Activated CD4-positive, alpha-beta memory T cell treated with anti-CD3 and anti-CD28 coated beads for 36 hours (primary cell): ENCODE data around the gene CFAP97D2. TPM values are rescaled to one million over a fixed set of nuclear protein-coding genes. Genes with fewer than 3 reads are reported as not detected.
A peak's percentile ranks its signal among the peaks of the same experiment; 100 is the strongest.
"Not testable (repeated sequence)": the region's sequence is repeated elsewhere in the genome, so short reads cannot be mapped to it uniquely, and the experiment has no call there.

Experiments
- CTCF ChIA-PET: fragments of 350-600 bp; sonication (Branson Sonifier 250); formaldehyde crosslinking; loops from one replicate; lab custom pipeline; 2021; ENCODE audit warnings: antibody characterized with exemption, inconsistent platforms; lab: Charles Lee
- POLR2A ChIA-PET: fragments of 350-600 bp; sonication (Branson Sonifier 250); formaldehyde crosslinking; loops from one replicate; lab custom pipeline; 2021; ENCODE audit warnings: antibody characterized with exemption; lab: Charles Lee
- DNase-seq: peaks from one replicate; pipeline ENCODE4 v3.0.0-alpha.2; 2020
- H3K27ac Mint-ChIP-seq: one replicate; pipeline ENCODE4 v1.8.0; 2021; ENCODE audit warnings: mixed read lengths
- H3K27me3 Mint-ChIP-seq: one replicate; pipeline ENCODE4 v1.8.0; 2021; ENCODE audit warnings: mixed read lengths
- H3K36me3 Mint-ChIP-seq: one replicate; pipeline ENCODE4 v1.8.0; 2021; ENCODE audit warnings: mixed read lengths
- H3K4me1 Mint-ChIP-seq: one replicate; pipeline ENCODE4 v1.8.0; 2021; ENCODE audit warnings: low read depth, mixed read lengths
- H3K4me3 Mint-ChIP-seq: one replicate; pipeline ENCODE4 v1.8.0; 2021; ENCODE audit warnings: mild to moderate bottlenecking, mixed read lengths
- H3K9me3 Mint-ChIP-seq: one replicate; pipeline ENCODE4 v1.8.0; 2021; ENCODE audit warnings: mixed read lengths
- intact Hi-C: fragments of 100-400 bp; cut with micrococcal nuclease; formaldehyde crosslinking; loops from one replicate; pipeline ENCODE4 v1.15.1; 2023
- total RNA-seq, 2 experiments: library from RNA; stranded (reverse); gene quantifications; one replicate each; pipeline ENCODE4 v1.2.3, GENCODE V29; 2021

Gene CFAP97D2
- total RNA-seq, 2 experiments from 2014 or later: not detected

DNA sequence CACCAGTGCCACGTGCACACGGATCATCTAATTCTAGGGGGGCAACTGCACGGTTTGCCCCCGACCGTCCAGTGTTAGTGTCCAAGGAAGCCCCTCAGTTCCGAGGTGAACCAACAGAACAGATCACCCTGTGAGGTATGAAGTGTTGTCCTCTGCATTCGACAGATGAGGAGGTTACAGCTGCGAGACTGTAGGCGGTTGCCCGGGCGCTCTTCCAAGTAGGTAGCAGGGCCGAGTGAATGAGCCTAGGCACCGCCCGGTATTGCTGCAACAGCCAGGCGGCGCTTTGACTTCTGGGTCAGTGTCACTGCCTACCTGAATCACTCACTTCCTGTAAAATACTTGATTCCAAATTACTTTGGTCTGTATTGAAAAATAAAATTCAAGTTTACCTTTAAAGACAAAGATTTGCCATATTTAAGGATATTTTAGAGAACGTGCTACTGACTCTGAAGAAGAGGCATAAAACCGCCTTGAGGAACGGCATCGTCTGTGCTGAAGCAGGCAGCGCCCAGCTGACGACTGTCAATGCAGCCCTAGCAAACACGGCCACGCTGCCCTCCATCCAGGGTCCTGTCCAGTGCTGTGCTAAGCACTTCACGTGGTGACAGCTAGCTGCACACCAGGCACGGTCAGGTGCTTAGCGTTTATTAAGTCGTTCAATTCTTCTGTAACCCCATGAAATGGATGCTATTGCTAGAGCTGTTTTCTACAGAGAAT lies 27.3 kb upstream of the CFAP97D2 start:
- ChIA-PET CTCF (interaction anchor here (0.7 to 1.6 kb wide), 3 partner anchors 9 to 12 kb away, joined by 3 read pairs; no protein-coding TSS in a partner anchor), POLR2A (interaction anchor here (0.9 kb wide), 1 partner anchor 10 kb away, joined by 3 read pairs; no protein-coding TSS in a partner anchor)
- Mint-ChIP-seq H3K9me3 (peaks cover 8% of the 10 kb centered on the region), H3K27me3 (no peaks in the 10 kb centered on the region), H3K4me1 (peaks cover 66% of the 10 kb centered on the region), H3K27ac (peak overlapping the region; percentile 87), H3K36me3 (no peaks in the 10 kb centered on the region), H3K4me3 (peak overlapping the region; percentile 64)
- intact Hi-C loops: loop anchor here (1.0 kb wide), 1 partner anchor 11 kb away; no protein-coding TSS in a partner anchor
- DNase-seq: peak; percentile 83

DNA sequence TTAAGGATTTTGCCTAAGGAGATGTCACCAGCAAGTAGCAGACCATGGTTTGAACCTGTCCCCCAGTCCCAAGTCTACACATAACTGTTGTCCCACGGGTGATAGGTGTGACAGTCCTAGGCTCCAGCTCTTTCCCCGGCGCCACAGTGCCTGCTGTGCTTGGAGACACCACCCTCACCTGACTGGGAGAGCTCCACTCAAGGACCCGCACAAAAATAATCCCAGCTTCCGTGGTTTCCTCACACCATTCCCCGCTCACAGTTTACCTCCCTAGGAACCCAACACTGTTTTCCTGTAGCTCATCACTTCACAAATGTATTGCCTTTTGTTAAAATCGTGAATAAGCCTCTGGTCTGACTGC lies 26.8 kb upstream of the CFAP97D2 start:
- Mint-ChIP-seq H3K4me1 (peaks cover 68% of the 10 kb centered on the region), H3K36me3 (no peaks in the 10 kb centered on the region), H3K27me3 (no peaks in the 10 kb centered on the region), H3K27ac (peak overlapping the region; percentile 87), H3K9me3 (peaks cover 8% of the 10 kb centered on the region), H3K4me3 (no peak overlapping the region)
- ChIA-PET CTCF (interaction anchor here (0.7 to 1.3 kb wide), 2 partner anchors 10 to 12 kb away, joined by 3 read pairs; no protein-coding TSS in a partner anchor), POLR2A (interaction anchor here (0.9 kb wide), 1 partner anchor 9 kb away, joined by 3 read pairs; no protein-coding TSS in a partner anchor)
- intact Hi-C loops: loop anchor here (1.0 kb wide), 1 partner anchor 10 kb away; no protein-coding TSS in a partner anchor
- no peak for DNase-seq

DNA sequence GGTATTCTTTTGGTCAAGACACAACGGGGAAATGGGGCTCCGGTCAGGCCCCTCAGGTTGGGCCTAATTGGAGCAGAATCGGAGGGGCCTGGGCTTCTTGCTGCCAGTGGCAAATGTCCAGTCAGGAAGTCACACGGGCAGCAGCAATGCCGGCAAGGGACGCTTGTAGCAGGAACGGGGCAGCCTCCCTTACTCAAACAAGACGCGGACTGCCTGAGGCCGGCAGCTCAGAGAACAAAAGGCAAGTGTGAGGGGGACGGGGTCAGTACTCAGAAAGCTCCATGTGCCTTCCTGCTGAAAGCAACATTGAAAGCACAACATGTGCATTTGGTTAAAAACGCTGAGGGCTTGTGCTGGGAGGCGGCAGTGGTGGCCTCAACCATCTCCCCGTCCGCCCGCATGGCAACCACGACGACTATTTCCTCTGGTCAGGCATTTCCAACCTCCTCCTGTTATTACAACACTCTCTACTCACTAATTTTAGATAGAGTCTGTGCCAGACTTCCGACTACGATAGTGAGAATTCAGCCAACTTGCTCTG lies 26.2 kb upstream of the CFAP97D2 start:
- DNase-seq: no peak
- H3K9me3 Mint-ChIP-seq: peaks cover 8% of the 10 kb centered on the region
- H3K4me1 Mint-ChIP-seq: peaks cover 72% of the 10 kb centered on the region
- no peaks in the 10 kb centered on the region for H3K36me3 Mint-ChIP-seq
- intact Hi-C loops: loop anchor here (1.0 kb wide), 1 partner anchor 9 kb away; no protein-coding TSS in a partner anchor
- H3K27ac Mint-ChIP-seq: peak overlapping the region; percentile 87
- no peak overlapping the region for H3K4me3 Mint-ChIP-seq
- CTCF ChIA-PET: no interaction called here
- no peaks in the 10 kb centered on the region for H3K27me3 Mint-ChIP-seq
- POLR2A ChIA-PET: no interaction called here

DNA sequence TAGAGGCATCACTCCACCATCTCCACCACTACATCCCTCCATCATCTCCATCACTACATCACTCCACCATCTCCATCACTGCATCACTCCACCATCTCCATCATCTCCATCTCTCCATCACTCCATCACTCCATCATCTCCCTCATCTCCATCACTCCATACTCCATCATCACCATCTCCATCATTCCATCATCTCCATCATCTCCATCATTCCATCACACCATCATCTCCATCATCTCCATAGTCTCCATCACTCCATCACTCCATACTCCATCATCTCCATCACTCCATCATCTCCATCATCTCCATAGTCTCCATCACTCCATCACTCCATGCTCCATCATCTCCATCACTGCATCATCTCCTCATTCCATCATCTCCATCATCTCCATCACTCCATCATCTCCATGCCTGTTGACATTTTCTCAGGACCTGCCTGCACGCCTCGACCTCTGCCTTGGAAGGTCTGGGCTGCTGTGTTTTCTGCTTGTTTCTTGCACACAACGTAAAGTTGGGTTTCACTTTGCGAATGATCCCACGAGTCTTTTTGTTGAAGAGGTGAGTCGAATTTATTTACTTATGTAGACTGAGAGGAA lies 25.5 kb upstream of the CFAP97D2 start:
- ChIA-PET CTCF (no interaction called here), POLR2A (no interaction called here)
- Mint-ChIP-seq H3K4me1 (peaks cover 71% of the 10 kb centered on the region), H3K9me3 (peaks cover 8% of the 10 kb centered on the region), H3K4me3 (no peak overlapping the region), H3K36me3 (no peaks in the 10 kb centered on the region), H3K27ac (peak overlapping the region; percentile 9), H3K27me3 (no peaks in the 10 kb centered on the region)
- intact Hi-C loops: no loop called here
- DNase-seq: no peak

DNA sequence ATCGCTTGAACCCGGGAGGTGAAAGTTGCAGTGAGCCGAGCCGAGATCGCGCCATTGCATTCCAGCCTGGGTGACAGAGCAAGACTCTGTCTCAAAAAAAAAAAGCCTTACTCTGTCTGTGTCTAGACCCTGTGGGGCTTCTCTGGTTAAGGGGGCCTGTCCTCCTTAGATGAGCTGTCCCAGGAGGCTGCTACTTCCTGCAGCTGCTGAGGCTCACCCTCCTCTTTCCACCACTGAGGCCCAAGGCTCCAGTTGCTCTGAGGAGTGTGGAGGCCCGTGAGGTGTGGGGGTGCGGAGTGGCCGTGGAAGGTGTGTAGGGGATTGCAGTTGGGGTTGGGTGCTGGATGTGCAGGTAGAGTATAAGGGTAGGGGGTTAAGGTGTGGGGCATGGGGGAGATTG lies 24.6 kb upstream of the CFAP97D2 start:
- no peak for DNase-seq
- Mint-ChIP-seq H3K36me3 (no peaks in the 10 kb centered on the region), H3K4me3 (no peak overlapping the region), H3K27ac (no peak overlapping the region), H3K9me3 (peaks cover 8% of the 10 kb centered on the region), H3K4me1 (peaks cover 66% of the 10 kb centered on the region), H3K27me3 (no peaks in the 10 kb centered on the region)
- ChIA-PET POLR2A (no interaction called here), CTCF (interaction anchor here (0.9 kb wide), 1 partner anchor 72 kb away, joined by 3 read pairs; no protein-coding TSS in a partner anchor)
- intact Hi-C loops: no loop called here

DNA sequence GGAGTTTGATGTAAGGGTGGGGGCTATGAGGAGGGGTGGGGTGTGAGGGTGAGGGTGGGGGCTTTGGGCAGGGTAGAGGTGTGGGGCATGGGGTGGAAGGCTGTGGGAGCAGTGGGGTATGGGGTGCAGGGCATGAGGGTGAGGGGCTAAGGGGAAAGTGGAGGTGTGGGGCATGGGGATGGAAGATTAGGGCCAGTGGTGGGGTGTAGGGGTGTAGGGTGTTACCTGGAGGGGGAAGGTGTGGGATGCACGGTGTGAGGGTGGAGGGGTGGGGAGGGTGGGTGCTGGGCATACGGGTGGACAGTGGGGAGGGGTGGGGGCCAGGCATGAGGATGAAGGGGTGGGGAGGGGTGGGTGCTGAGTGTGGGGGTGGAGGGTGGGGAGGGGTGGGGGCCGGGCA lies 23.7 kb upstream of the CFAP97D2 start:
- ChIA-PET CTCF (no interaction called here), POLR2A (no interaction called here)
- Mint-ChIP-seq H3K27ac (no peak overlapping the region), H3K27me3 (no peaks in the 10 kb centered on the region), H3K9me3 (peaks cover 8% of the 10 kb centered on the region), H3K4me1 (peaks cover 66% of the 10 kb centered on the region), H3K4me3 (no peak overlapping the region), H3K36me3 (no peaks in the 10 kb centered on the region)
- intact Hi-C loops: no loop called here
- DNase-seq: no peak

DNA sequence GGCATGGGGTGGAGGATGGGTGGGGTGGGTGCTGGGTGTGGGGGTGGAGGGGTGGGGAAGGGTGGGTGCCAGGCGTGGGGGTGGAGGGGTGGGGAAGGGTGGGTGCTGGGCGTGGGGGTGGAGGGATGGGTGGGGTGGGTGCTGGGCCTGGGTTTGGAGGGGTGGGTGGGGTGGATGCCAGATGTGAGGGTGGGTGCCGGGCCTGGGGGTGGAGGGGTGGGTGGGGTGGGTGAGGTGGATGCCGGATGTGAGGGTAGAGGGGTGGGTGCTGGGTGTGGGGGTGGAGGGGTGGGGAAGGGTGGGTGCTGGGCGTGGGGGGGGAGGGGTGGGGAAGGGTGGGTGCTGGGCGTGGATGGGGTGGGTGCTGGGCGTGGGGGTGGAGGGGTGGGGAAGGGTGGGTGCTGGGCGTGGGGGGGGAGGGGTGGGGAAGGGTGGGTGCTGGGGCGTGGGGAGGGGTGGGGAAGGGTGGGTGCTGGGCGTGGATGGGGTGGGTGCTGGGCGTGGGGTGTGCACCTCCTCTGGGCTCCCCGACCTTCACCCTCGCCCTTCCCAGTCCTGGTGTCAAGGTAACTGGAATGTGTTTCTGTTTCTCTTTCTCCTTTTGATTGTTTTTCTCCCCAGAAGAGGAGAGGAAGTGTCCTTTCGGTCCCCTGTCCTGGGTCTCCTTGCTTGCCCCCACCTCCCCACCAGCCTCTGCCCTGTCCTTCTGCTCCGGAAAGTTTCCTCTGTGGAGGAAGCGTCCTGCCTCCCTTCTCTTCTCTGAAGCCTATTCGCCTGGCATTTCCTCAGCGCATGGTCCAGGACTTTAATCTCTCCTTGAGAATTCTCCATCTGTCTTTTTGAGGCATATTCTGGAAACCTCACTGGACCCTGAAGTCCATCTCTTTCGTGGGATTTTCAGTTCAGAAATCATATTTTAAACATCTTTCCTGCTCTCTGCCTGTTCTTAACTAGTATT lies 22.9 kb upstream of the CFAP97D2 start:
- Mint-ChIP-seq H3K4me3 (peak overlapping the region; percentile 56), H3K27me3 (no peaks in the 10 kb centered on the region), H3K27ac (peak overlapping the region; percentile 87), H3K9me3 (peaks cover 8% of the 10 kb centered on the region), H3K4me1 (peaks cover 65% of the 10 kb centered on the region), H3K36me3 (no peaks in the 10 kb centered on the region)
- intact Hi-C loops: no loop called here
- POLR2A ChIA-PET: no interaction called here
- DNase-seq: no peak
- CTCF ChIA-PET: no interaction called here

DNA sequence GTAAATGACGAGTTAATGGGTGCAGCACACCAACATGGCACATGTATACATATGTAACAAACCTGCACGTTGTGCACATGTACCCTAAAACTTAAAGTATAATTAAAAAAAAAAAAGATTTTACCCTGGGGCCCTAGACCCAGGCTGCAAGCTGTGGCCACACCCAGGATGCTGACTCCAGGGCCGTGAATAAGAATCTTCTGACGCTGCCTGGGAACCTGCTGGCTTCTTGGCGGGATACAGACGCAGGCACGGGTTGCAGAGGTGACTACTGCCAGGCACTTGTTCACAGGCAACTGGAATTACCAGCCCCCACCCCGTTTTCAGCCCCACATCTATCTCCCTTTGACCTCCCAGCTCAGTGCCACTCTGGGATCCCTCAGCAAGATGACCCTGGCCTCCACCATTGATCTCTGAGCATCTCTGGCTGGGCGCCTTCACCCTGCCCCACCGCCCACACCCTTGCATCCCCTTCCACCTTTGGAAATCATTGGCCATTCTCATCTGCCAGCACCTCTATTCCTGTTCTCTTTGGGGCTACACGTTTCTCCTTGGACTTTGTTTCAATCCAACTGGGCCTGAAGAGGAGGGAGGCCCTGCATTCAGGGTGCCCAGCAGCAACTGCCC lies 21.1 kb upstream of the CFAP97D2 start:
- CTCF ChIA-PET: no interaction called here
- Mint-ChIP-seq H3K27me3 (no peaks in the 10 kb centered on the region), H3K27ac (peak overlapping the region; percentile 34), H3K4me1 (peaks cover 65% of the 10 kb centered on the region), H3K36me3 (no peaks in the 10 kb centered on the region), H3K4me3 (no peak overlapping the region), H3K9me3 (peaks cover 8% of the 10 kb centered on the region)
- intact Hi-C loops: no loop called here
- peak; percentile 51 for DNase-seq
- POLR2A ChIA-PET: interaction anchor here (0.6 kb wide), 1 partner anchor 8 kb away, joined by 5 read pairs; no protein-coding TSS in a partner anchor

DNA sequence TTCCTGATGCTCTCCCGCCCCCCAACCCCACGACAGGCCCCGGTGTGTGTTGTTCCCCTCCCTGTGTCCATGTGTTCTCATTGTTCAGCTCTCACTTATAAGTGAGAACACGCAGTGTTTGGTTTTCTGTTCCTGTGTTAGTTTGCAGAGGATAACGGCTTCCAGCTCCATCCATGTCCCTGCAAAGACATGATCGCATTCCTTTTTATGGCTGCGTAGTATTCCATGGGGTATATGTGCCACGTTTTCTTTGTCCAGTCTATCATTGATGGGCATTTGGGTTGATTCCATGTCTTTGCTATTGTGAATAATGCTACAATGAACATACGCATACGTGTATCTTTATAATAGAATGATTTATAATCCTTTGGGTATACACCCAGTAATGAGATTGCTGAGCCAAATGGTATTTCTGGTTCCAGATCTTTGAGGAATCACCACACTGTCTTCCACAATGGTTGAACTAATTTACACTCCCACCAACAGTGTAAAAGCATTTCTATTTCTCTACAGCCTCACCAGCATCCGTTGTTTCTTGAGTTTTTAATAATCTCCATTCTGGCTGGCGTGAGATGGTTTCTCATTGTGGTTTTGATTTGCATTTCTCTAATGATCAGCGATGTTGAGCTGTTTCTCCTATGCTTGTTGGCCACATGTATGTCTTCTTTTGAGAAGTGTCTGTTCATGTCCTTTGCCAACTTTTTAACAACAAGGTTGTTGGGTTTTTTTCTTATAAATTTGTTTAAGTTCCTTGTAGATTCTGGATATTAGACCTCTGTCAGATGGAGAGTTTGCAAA lies 20.0 kb upstream of the CFAP97D2 start:
- H3K4me3 Mint-ChIP-seq, H3K9me3 Mint-ChIP-seq, intact Hi-C loops, H3K36me3 Mint-ChIP-seq, H3K27ac Mint-ChIP-seq, H3K27me3 Mint-ChIP-seq, DNase-seq, POLR2A ChIA-PET: not testable (repeated sequence)
- peaks cover 64% of the 10 kb centered on the region for H3K4me1 Mint-ChIP-seq
- CTCF ChIA-PET: interaction anchor here (0.7 kb wide), 1 partner anchor 417 kb away, joined by 3 read pairs; no protein-coding TSS in a partner anchor

DNA sequence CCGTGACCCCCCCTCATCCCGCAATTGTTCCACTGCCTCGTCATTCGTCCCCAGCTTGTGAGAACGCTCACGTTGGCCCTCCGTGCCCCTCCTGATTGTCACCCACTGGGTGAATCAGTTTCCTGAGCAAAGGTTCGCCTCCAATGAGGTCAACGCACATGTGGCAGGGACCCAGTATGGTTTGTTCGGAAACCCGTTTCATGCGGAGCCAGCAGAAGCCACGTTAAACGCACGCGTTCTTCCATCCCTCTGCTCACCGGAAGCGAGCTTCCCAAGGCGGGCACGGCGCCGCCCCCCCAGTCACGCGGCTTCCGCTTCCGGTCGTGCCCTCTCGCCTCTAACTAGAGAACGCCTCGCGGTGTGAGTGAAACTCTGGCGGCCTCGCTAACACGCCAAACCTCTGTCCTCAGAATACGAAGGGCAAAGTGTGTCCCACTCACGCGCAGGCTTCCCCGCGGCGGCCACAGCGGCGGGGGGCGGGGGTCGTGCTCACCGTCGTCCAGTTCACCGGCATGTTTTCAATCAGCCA lies 18.0 kb upstream of the CFAP97D2 start:
- peak; percentile 48 for DNase-seq
- H3K27me3 Mint-ChIP-seq: no peaks in the 10 kb centered on the region
- H3K9me3 Mint-ChIP-seq: no peaks in the 10 kb centered on the region
- intact Hi-C loops: no loop called here
- no peaks in the 10 kb centered on the region for H3K36me3 Mint-ChIP-seq
- H3K4me3 Mint-ChIP-seq: peak overlapping the region; percentile 20
- POLR2A ChIA-PET: interaction anchor here (0.9 to 1.4 kb wide), 3 partner anchors 9 to 17 kb away, joined by 3 to 4 read pairs (median 4); no protein-coding TSS in a partner anchor
- H3K27ac Mint-ChIP-seq: peak overlapping the region; percentile 45
- CTCF ChIA-PET: interaction anchor here (0.8 to 1.0 kb wide), 2 partner anchors 10 to 13 kb away, joined by 3 to 5 read pairs; no protein-coding TSS in a partner anchor
- H3K4me1 Mint-ChIP-seq: peaks cover 69% of the 10 kb centered on the region
